Umbilical cord (tissue), 2 donors: Measurements from ENCODE around the gene PAPOLB. TPM values are rescaled to one million over a fixed set of nuclear protein-coding genes. Genes with fewer than 3 reads are reported as not detected.

Source experiments
- DNase-seq: peaks from one replicate; pipeline ENCODE4 v3.0.0-alpha.2; 2015; ENCODE audit warnings: low spot score
- total RNA-seq: library from RNA; depleted of rRNA; stranded (reverse); fragments of >200 nt; gene quantifications from one replicate; pipeline ENCODE4 v1.2.3, GENCODE V29; 2014; ENCODE audit warnings: low replicate concordance; ENCODE audit not compliant: insufficient read depth

Gene PAPOLB
- total RNA-seq, 1 donor from 2014 or later = 1.9 TPM

DNA sequence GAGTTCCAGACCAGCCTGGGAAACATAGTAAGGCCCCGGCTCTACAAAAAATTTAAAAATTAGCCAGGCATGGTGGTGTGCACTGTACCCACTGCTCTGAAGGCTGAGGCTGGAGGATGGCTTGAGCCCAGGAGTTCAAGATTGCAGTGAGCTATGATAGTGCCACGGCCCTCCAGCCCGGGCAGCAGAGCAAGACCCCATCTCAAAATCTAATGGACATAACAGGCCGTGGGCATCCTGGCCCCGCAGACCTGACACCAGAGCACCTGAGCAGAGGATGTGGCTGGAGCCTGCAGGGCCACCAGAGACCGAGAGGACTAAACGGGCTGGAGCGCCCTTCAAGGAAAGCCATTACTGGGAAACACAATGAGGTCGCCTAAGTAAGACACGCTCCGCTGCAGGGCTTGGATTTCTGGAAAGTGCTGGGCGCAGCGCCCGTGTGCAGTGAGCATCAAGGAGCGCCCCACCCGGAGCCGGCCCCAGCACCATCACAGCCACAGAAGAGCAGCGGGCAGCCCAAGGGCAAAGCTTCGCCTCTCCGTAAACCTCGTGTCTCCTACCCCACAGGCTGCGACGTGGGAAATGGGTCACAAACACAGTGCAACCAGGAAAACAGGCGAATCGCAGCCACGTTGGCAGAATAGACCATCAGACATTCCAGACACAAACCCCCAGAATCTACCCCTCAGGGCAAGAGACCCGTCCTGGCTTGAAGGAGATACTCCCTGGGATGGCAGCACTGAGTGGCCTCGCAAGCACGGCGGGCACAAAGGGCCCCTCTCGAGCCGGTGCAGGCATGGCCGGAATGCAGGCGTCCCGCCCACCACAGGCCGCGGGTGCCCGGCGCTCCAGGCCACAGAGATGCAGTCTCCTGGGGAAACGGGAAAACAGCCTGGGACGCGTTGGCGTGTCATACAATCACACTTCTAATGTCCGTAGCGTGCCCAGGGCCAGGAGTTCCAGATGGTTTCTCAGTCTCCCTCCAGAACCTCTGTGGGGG is 16.8 kb upstream of the PAPOLB start:
- DNase-seq = no peak

DNA sequence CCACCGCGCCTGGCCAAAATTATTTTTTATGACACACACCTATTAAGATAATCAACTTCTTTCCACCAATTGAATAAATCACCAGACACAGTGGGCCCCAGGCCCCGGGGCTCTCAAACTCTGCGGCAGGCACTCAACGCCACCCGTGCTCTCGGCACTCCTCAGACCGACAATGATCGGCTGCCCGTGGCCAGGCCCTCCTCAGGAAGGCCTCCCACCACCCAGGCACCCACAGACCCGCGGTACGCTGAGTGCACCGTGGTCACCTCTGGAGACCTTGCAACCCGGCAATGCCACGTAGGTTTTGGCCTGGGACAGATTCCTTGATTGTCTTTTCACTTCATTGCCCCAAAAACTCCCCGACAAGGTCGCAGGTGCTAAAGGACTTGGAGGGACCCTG is 14.8 kb upstream of the PAPOLB start:
- DNase-seq = no peak

DNA sequence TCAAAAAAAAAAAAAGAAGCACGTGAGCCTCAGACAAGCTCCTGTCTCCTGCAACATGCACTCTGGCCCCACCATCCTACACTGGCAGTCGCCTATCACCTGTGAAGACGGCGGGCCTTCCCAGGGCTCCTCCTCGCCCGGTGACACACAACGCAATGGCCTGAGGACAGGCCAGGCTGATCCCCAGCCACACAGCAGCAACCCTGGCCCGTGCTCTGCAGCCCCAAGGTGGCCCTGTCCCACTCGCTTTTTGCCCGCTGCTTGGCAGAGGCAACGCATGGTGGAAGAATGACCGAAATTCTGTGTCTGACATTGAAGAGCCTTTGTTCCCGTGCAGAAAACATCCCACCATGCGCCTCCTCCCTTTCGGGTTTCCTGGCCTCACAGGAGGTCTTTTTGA is 13.6 kb upstream of the PAPOLB start:
- no peak for DNase-seq

DNA sequence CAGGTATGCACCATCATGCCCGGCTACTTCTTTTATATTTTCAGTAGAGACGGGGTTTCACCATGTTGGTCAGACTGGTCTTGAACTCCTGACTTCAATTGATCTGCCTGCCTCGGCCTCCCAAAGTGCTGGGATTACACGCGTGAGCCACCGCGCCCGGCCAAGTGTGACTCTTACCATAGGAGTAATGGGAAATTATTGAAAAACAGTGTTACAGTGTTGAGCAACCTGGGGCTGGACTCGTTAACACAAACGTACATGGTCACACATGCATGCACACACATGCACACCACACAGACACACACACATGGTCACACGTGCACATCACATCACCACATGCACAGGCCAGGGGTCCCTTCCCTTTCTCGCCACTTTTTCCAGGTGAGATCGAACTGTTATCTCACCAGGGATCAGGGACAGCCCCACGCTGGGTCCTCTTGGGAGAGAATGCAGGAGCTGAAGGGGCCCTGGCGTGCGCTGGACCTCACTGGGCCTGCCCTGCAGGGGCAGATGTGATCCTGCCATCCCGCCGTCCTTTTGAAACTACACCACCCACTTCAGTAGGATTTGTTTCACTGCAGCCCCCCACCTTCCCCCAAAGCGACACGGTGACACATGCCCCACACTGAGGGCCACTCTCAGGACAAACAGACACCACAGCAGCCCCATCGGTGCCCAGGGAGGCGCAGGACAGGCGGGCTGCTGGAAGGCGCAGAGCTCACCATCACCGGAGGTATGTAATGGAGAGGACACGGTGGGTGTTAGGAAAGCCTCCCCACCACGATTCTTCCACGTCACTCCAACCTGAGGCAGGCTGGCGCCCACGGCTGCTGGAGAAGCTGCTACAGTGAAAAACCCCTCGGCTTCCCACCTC is 11.5 kb upstream of the PAPOLB start:
- DNase-seq = no peak

DNA sequence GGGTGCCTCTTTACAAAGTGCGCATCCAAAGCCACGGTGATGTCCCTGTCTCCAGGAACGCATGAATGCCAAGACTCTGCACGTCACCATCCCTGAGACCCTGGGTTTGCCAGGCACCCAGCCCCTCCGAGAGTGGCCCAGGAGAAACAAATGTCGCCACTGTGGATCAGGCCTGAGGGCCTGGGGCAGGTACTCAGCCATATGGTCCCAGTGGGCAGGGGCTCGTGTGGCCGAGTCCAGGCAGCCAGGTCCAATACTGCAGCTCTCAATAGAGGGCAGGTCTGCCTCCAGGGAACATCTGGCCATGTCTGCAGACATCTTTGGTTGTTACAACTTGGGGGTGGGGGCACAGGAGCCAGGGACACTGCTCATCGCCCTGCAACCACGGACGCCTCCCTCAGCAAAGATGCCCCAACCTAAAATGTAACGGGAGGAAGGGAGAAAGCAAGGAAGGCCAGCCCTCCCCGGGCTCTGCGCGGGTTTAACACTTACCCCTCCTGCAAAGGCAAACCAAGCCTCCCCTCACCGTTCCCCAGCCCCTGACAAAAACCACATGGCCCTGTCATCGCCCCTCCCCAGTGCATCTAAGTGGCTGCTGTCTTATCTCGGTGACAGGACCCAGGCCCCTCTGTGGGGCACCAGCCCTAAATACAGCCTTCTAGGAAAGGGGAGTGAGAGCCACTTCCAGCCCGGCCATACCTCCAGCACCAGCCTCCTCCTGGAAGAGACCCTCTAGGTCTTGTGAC is 10.3 kb upstream of the PAPOLB start:
- DNase-seq = peak; percentile 89

DNA sequence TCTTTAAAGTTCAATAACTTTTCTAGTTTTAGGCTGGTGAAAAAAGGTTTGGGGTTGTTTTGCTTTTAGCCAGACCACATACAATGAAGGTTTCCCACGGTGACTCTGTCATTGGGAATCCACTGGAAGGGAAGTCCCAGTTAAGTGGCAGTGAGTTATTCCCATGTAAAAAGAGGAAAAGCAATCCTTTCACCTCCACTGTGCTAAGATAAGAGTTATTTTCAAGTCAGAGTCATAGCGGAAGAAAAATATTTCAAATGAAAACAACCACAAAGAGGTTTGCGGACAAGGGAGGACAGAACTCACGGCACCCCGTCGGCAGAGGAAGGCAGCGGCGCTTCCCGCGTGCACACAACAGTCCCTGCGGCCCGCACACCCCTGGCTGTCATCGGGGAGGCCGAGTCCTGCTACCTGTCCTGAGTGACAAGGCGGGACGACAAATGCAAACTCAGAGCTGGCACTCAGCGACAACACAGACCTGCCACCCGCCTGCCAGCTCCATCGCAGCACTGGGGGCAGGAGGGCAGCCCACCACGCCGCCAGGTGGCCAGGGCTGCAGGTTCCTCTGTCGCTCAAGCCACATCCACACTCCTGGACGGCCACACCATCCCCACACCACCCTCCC is 9.3 kb upstream of the PAPOLB start:
- no peak for DNase-seq

DNA sequence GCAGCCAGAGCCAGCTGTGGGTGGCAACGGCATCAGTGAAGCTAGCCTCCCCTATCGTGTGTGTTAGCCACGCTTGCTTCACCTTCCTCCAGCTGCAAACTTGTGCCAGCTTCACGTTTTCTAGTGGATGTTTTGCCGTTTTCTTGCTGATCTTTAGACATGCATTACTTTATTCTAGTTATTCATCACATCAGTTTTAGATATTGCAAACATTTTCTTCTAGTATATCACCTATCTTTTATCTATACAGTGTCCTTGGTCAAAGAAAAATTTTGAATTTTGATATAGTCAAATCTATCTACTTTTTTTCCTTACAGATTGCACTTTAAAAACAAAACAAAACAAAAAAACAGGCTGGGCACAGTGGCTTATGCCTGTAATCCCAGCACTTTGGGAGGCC is 6.7 kb upstream of the PAPOLB start:
- DNase-seq = no peak

DNA sequence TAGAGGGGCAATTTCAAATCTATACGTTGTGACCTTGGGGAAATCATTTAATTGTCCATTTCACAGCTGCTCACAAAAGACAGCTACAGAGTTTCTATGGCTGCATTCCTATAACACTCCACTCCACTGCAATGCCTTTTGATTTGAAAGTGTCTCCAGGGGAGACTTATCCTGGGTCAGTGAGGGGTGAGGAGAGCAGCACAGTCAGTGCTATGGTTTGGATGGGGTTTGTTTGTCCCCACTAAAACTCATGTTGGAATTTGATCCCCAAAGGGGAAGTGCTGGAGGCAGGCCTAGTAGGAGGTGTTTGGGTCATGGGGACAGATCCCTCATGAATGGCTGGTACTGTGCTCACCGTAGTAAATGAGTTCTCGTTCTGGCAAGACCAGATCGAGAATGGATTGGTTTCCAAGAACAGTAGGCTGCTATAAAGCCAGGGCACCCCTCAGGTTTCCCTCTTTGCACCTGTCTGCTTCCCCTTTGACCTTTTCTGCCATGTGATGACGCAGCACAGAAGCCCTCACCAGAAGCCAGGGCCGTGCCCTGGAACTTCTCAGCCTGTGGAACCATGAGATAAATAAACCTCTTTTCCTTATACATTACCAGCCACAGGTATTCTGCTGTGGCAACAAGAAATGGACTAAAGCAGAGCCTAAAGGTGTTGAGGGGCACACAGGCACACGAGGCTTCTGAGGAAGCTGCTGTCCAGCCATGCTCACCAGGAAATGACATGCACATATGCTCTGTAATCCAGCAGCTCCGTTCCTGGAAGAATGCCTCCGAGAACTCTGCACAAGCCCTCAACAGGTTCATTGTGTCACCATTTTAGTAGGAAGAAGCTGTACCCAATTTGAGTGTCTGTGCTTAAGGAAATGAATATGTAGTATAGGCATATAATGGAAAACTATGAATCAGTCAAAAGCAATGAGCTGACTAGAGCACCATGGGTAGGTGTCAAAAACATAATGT is 5.0 kb upstream of the PAPOLB start:
- no peak for DNase-seq

DNA sequence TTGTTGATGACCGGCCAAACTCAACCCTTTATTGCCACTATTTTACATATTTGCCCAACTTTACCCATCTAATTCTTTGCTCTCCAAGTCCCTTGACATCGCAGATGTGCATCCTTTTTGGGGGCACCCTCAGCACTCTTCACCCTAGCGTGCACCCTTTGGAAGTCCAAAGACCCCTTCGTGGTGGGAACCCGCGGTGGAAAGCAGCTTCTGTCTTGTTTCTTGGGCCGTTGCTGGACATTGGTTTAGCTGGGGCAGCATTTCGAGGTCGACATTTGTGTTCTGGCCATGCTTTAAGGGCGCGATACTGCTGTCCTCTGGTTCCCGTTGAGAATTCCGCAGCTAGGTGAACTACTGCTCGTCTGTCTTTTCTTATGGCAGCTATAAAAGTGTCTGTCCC is 326 bp upstream of the PAPOLB start:
- DNase-seq = no peak

DNA sequence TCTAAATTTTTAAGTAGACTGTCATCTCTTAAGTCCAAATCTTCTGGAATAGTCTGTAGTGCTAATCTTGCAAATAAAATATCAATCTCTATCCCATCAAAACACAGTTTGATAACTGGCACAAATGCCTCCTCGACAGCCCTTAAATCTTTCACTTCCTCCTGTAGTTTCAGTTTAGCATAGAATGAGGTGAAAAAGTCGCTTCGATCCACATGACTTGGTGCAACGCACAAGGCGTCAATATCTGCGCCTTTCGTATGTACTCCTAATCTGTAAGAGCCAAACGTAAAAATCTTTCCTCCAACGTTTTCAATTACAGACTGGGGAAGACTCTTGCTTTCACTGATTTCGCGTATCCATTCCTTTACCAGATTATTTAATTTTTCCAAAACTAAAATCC is 603 bp downstream of the PAPOLB start:
- no peak for DNase-seq

DNA sequence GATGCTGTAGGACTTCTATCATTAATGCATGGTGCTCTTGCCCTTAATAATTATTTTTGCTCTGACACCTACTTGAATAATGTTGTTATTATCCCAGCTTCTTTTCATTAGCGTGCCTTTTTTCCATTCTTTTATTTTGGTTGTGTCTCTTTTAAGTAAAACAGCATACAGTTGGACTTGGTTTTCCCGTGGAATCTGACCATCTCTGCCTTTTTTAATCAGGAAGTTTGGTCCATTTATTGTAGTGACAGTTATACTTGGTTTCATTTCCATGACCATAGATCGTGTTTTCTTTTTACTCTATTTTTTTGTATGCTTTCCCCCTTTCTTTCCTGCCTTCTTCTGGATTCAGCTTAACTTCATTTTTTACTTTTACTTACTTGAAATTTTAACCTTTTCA is 4.6 kb downstream of the PAPOLB start:
- no peak for DNase-seq

DNA sequence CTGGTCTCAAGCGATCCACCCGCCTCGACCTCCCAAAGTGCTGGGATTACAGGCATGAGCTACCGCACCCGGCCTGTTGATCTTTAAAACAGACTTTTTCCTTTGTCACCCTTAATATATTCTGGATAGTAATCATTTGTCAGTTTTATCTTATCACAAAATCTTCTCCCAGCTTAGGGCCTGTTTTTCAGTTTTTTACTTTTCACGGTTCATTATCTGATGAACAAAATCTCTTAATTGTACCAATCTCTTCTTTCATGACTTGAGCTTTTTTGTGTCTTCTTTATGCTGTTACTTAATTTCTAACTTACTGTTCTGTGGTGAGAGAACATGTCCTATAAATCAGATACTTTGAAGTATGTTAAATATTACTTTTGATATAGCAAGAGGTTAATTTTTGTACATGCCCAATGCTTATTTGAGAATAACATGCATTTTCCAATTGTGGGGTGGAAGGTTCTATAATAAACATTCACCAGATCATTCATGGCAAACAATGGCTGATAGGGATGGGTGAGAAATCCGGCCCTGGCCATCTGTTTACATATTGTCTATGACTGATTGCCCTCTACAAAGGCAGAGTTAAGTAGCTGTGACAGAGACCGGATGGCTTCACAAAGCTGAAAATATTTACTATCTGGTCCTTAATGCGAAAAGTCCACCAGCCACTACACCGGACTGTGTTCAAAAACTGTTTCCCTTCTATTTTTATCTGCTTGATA is 5.3 kb downstream of the PAPOLB start:
- DNase-seq = no peak

DNA sequence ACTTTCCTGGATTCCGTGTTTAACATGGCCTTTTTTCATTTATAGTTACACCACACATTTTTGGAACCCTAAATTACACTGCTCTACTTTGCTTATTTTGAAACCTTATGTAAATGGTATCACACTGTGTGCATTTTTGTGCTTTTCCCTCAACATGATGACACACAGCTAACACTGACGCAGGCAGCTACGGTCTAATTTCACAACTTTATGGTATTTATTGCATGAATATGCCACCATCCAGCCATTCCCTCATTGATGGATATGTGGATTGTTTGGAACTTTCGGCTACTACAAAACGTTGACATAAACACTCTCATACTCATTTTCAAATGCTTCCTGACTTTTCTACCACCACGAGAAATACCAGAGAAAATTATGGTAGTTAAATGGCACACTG is 6.9 kb downstream of the PAPOLB start:
- DNase-seq = no peak

DNA sequence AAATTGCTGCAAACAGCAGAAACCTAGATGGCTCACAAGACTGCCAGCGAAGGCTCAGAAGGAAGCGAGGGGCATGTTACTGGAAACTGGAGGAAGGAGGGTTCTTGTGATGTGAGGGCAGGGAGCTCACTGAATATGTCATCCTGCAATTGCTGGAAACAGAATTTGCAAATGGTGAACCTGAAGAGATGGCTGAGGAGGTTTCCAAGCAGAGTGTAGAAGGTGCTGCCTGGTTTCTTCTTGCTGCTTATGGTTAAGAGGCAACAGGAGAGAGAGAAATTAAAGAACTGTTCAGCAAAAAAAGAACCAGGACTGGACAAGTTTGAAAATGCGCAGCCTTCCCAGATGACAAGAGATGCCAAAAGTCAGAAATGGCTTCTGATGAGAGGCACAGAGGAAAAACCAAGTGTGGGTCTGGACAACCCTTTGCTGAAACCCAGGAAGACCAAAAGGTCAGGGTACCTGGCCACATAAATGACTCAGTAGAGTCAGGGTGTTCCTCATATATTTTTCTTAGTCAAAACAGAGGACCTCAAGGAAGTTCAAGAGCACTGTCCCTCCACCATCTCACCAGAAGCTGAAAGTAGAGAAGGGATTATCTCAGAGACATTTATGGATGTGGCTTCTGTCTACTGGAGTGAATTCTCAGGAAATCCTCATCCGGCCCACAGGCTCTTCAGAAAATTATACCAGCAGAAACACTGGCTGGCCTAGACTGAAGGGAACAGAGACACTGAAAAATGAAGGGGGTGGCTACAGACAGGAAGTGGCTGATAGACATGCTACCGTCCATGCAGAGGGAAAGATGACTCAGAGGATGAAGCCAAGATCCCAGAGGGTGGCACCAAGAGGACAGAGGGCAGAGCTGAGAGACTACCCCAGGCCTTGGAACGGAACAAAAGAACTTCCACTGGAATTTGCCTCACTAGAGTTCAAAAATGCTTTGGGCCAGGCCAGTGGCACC is 10.1 kb downstream of the PAPOLB start:
- DNase-seq = no peak

DNA sequence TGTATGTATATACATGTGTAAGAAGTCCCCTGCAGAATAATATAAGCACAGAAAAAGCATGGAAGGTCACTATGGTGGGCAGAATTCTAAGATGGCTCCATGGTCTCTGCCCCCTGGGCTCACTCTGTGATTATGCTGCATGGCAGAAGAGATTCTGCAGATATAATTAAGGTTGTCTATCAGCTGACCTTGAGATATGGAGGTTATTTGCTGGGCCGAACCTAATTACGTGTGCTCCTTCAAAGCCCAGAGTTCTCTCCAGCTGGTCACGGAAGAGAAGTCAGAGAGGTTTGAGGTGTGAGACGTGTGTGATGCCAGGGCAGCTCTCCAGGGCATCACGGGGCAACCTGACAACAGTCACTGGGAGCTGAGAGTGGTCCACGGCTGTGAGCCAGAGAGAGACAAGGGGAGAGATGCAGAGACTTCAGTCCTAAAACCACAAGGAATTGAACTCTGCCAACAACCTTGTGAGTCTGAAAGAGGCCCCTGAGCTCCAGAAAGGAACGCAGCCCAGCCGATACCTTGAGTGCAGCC is 11.5 kb downstream of the PAPOLB start:
- DNase-seq = no peak

DNA sequence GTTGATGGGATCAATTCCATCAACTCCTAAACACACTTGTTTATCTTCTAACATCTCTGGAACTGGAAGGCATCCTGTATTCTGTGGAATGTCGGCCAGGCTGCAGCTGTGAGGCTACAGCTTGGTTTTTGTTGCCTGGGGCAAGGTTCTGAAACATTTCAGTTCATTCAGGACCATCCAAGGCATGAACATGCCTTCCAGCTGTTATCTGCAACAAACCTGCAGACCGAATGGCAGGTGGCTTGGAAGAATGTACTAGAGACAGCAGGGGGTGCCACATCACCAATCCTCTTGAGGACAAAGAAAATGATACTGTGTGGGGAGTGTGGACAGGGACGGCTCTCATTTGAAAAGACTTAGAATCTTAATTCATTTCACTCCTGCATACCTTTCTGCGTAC is 12.4 kb downstream of the PAPOLB start:
- peak; percentile 40 for DNase-seq

DNA sequence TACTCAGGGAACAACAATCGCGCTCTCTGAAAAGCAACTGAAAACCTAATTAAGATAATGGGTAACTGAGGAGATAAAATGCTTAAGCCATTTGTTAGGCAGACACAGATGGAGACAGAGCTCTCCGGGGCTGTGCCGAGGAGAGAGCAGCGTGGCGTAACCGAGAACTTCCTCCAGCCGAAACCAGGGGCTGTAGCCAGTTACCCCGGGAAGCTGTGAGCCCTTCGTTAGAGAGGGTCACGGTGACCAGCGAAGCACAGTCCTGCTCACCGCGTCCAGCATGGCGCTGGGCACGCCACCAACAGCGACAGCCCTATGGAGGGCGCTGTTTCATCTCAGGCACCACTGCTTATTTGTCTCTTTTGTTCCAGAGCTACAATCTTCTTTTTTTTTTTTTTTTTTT is 16.1 kb downstream of the PAPOLB start:
- DNase-seq = no peak
